GM18519 (cell line): ENCODE measurements around the gene CNNM4.

Experiments used
- ATAC-seq: cut with Tn5 transposase; IDR thresholded peaks from one replicate; pipeline ENCODE4 v1.9.1; 2021; ENCODE audit warnings: mild to moderate bottlenecking, moderate library complexity; ENCODE audit not compliant: unreplicated experiment, low FRiP score

CNNM4 gene

DNA sequence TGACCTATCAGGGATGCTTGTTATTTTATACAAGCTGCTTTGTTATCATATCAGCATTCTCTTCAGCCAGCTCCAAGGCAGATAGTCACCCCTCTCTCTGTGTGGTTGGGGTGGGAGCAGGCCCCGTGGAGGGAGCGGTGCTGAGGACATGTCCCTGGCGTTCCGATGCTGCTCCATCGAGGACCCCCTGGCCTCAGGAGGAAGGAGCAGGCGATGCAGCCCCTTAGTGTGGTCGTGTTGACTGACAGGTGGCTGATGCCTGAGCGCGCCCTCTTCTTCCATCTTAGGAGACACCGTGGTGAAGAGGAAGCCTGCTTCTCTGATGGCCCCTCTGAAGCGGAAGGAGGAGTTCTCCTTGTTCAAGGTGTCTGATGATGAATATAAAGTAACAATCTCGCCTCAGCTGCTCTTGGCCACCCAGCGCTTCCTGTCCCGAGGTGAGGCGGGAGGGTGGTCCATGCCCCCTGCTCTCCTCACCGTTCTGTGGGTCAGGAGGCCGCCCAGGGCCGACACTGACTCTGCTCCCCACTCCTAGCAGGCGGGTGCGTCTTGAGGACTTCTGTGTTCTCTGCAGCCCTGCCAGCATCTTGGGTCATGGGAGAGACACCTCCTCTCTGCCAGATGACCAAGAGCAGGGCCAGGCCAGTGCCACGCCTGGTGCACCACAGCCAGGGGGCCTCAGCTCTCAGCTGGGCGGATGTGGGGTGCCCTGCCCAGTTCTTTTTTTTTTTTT, 66.0 kb downstream of the CNNM4 start:
- no peak for ATAC-seq

DNA sequence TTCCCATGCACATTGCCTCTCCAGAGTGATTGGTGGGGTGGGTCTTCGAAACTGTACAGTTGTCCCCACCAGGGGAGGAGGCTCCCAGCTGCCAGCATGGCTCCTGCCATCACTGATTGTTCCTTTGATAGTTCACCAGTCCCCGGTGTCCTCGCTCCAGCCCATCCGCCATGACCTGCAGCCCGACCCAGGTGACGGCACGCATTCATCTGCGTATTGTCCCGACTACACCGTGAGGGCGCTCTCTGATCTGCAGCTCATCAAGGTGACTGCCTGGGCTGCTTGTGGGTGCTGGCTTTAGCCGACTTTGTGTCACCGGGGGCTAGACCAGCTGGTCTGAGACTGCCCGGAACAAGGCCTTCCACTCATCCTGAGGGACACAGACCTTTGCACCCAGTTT, 67.7 kb downstream of the CNNM4 start:
- no peak for ATAC-seq

DNA sequence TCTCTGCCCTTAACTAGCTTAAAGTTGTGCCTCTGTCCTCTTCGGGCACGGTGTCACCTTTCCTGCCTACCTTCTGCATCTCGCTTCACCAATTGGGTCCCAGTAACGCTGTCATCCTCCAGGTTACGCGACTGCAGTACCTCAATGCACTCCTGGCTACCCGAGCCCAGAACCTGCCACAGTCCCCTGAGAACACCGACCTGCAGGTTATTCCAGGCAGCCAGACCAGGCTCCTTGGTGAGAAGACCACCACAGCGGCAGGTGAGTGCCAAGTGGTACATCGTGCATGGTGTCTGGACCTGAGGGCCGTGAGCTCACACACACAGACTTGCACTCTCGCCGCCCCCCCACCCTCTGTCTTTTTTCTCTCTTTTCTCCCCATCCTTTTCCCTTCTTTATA, 68.2 kb downstream of the CNNM4 start:
- no peak for ATAC-seq

GRCh38 chr2:96830044-96830562, 69.4 kb downstream of the CNNM4 start:
- ATAC-seq = no peak

DNA sequence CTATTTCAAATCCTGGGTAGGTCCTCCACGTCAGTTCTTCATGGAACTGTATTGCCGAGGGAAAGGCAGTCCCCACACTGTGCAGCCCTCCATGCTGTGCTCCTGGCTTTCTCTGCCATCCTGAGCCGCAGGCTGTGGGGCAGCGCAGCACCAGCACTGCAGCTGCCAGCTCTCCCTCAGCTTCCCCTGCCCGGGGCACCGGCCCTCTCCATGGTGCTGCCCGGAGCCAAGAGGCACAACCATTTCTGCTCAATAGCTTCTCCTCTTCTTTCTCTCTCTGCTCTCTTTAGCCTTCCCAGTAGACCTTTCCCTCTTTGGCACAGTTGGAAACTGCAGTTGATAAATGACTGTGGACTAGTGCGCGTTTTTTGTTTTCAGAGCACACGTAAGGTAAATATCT, 71.0 kb downstream of the CNNM4 start:
- ATAC-seq = no peak

GRCh38 chr2:96832408-96832753, 71.7 kb downstream of the CNNM4 start:
- no peak for ATAC-seq

GRCh38 chr2:96832754-96833507, 72.2 kb downstream of the CNNM4 start:
- no peak for ATAC-seq

DNA sequence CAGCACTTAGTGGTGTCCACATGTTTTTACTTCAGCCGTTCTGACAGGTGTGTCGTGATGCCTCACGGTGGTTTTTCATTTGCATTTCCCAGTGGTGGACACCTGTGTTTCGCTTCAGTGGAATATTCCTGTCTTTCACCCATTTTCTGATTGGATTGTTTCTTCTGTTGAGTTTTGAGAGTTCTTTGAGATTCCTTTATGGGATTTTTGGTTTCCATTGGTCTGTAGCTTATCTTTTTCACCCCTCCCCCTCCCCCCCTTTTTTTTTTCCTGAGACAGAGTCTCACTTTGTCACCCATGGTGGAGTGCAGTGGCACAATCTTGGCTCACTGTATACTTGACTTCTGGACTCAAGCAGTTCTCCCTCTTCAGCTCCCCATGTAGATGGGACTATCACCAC, 75.1 kb downstream of the CNNM4 start:
- ATAC-seq = no peak

DNA sequence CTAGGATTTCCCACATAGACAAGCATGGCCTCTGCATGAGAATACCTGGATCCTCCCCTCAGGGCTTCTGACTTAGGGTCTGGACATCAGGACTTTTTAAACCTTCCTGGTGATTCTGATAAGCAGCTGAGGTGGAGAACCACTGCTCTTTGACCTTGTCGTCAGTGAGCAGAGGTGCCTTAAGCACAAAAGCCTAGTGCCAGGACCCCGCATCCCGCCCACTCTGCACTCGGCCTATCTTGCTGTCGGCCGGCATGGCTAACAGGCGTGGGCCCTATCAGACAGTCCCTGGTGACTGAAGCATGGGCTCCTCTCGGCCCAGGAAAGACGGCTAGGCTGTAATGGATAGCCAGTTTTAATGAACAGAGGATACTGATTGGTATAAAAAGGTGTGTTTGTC, 76.9 kb downstream of the CNNM4 start:
- ATAC-seq = no peak

DNA sequence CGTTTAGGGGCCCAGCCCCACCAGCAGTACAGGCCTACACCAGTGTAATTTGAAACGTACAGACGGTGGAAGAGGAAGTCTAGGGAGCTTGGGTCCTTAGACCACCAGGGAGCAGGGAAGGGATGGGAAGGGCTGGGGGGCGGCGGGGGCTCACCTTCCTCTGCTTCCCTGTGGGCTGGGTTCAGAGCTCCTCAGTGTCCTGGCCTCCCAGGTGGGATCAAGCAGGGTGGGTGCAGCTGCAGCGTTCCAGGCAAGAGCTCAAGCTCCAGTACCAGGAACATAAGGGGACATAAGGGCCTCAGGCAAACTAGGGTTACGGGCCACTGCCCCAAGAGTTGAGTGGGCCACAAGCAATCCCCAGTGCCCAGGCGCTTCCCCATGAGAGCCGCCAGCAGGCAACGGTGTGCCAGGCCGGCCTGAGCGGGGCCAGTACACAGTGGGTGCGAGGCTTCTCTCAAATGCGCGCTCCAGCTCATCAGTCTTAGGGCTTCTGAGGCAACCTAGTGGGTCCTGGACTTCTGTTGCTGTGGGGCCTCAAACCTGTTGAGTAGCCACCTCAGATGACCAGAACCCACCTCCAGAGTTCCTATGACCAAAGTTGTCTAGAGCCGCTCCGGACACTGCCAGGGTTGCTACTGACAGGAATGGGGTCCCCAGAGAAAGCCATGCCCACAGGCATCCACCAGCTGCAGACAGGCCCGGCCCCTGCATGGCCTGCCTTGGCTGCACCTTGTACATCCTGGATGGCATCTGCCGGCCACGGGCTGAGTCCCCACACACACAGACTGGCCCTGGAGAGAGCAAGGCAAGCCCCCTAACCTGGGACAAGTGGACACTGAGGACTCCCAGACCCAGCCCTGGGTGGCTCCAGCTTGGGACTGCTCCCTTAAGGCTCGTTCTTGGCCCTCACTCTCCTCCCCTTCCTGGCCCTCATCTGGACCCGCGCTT, 77.9 kb downstream of the CNNM4 start:
- no peak for ATAC-seq

DNA sequence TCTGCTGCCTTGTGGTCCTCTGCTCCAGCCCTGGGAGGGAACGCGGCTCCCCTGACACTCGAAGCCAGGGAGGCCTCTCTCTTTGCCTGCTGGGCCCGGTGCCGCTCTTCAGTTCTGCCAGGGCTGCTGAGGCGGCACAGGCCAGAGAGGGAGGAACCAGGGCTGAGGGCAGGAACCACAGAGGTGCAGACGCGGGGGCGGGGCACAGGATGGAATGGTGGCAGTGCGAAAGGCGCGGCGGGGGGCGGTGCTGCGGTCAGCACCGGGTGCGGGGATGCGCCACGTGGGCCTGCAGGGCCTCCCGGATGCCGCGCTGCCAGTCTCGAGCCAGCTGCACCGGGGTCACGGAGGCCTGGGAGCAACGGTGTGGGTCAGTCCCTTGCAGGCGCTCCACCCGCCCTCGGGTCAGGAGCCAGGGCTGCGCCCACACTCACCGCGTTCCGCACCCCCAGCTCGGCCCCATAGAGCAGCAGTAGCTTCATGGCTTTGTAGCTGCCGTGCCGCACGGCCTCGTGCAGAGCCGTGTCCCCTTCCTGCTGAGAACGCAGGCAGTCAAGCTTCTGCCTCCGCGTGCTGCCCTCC, 78.7 kb downstream of the CNNM4 start:
- no peak for ATAC-seq

GRCh38 chr2:96839875-96840850, 79.5 kb downstream of the CNNM4 start:
- ATAC-seq = no peak

- ATAC-seq = no peak
Observed at GRCh38 chr2:96841701-96842495, 81.2 kb downstream of the CNNM4 start.

- ATAC-seq = no peak
Observed at GRCh38 chr2:96842600-96842999, 81.9 kb downstream of the CNNM4 start.

DNA sequence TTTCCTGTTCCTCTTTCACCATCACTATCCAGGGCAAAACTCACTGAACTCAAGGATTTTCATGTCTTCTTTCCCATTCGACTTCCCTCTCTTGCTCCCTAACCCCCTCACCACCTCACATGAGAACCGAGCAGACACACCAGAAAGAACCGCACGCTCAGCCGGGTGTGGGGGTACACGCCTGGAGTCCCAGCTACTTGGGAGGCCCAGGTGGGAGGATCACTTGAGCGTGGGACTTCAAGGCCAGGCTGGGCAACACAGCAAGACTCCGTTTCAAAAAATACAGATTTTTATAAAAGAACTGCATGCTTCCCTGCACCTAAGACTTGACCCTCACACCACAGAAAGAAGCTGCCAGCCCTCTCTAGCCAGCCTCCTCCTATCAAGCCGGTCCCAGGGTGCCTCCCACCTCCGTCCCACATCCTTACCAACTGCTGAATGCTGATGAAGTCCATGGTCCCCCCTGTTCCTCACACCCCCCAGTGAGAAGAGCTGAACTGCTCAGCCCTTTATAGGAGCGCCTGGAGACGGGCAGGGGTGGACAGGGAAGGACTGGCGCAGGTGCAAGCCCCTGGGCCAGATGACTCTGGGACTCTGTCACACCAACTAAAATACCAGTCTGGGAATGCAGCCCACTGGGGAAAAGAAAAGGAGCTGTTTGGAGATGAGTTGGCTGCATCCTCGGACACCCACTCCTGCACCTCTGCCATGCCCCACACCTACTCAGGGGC, 83.0 kb downstream of the CNNM4 start, which contains the start of gene ANKRD23:
Gene ANKRD23, minus strand, starts transcription at position 484 of the 731 bp plus-strand sequence. Its CDS starts 29 bp downstream, at position 455.
- ATAC-seq = no peak

DNA sequence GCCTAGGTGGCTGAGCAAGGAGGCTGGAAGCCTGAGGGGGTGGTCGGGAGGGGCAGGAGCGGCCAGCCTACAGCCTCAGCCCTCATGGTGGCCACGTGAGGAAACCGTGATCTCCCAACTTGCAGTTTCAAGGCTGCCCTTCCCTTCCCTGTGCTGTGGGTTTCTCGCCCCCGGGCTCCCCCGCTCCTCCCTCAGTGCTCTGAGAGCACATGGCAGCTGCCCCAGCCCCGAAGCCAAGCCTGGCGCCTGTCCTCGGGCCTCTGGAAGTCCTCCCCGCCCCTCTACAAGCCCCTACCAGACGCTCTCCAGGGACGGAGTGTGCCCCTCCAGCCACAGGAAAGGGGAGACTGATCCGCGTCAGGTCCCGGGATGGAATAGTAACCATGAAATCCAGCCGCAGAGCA, 83.7 kb downstream of the CNNM4 start:
- ATAC-seq = no peak

DNA sequence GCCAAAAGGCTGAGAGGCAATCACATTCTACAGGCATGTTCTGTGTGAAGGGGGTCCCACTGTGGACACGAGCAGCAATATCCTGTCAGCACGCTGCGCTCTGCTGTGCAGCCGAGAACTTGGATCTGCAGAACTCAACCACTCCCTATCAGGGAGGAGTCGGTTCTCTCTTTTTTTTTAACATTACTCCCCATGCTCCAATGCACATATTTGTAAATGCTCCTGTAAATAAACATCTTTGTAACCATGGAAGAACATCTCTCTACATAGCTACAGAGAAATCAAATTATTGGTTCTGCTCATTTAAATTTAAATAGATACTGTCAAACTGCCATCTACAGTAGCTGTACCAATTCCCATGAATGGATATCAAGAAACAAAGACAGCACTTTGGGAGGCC, 86.1 kb downstream of the CNNM4 start:
- ATAC-seq = no peak

DNA sequence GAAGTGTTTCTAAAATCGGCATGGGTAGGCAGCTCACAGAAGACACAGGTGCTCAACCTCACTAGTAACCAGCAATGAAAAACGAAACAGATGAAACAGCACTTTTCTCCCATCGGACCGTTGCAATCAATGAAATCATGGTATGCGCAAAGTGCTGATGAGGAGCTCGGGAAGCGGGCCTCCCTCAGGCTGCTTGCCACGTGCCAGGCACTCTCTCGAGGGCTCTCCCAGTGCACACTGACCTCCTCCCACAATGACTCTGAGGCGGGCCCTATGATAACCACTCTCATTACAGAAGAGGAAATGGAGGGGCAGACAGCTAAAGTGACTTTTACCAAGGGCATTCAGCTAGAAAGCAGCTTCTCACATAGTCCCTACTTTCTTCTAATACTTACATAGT, 86.9 kb downstream of the CNNM4 start:
- ATAC-seq = no peak
